SH-SY5Y (cell line): ENCODE data around the gene KCNC3.

ENCODE experiments used
- GATA2 ChIP-seq: IDR thresholded peaks from 2 replicates; pipeline ENCODE4 v1.6.1; 2011; ENCODE audit warnings: mild to moderate bottlenecking, low read depth, low read length
- GATA3 ChIP-seq: IDR thresholded peaks from 2 replicates; pipeline ENCODE4 v1.6.1; 2011; ENCODE audit warnings: low read depth, mild to moderate bottlenecking, low read length, moderate library complexity

DNA sequence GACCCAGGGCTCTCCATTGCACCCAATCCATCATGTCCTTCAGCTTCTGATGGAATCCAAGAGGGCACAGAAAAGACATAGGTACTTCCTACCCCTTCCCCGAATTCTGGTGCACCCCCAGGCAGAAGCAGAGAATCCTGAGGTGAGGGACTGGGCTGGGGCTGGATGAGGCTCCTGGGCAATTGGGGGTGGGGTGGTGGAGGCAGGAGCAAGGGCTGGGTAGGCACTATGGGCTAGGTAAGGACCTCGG is 2.7 kb upstream of the KCNC3 start:
- TF ChIP-seq GATA2 (no peak), GATA3 (no peak)
